HG02678 (cell line): ENCODE results near the gene TMEM151B.

Experiments
- ATAC-seq: cut with Tn5 transposase; IDR thresholded peaks from one replicate; pipeline ENCODE4 v1.9.1; 2021; ENCODE audit warnings: mild to moderate bottlenecking, moderate library complexity; ENCODE audit not compliant: unreplicated experiment

TMEM151B gene

DNA sequence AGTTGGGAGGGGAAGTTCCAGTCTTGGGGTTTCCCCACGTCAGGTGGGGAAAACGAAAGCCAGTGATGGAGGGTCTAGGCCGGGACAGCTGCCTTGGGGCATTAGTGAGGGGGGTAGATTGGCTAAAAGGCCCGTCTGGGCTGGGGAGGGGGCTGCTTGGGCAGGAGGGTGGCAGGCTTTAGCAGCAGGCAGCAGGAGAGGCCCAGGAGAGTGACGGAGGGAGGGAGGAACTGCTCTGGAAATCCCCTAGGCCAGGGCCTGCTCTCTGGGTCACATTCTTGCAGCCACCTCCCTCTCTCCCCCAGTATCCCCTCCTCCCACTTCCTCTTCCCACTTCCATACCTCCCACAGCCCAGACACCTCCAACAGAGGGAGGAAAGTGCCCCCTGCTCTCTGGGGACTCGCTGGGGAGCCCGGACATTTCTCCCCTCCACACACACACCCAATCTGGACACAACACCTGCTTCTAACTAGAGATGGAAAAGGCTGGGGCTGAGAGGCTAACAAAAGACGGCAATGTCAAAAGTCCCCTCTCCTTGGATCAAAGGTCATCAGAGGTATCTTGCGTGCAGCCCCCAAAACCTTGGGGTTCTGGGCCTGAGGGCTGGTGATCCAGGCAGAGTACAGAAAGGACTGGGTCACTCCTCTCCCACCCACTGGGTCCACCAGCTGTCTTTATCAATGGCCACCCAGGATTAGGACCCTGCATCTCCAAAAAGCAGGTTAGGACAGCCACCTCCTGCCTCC lies 6.7 kb upstream of the TMEM151B start:
- no peak for ATAC-seq

DNA sequence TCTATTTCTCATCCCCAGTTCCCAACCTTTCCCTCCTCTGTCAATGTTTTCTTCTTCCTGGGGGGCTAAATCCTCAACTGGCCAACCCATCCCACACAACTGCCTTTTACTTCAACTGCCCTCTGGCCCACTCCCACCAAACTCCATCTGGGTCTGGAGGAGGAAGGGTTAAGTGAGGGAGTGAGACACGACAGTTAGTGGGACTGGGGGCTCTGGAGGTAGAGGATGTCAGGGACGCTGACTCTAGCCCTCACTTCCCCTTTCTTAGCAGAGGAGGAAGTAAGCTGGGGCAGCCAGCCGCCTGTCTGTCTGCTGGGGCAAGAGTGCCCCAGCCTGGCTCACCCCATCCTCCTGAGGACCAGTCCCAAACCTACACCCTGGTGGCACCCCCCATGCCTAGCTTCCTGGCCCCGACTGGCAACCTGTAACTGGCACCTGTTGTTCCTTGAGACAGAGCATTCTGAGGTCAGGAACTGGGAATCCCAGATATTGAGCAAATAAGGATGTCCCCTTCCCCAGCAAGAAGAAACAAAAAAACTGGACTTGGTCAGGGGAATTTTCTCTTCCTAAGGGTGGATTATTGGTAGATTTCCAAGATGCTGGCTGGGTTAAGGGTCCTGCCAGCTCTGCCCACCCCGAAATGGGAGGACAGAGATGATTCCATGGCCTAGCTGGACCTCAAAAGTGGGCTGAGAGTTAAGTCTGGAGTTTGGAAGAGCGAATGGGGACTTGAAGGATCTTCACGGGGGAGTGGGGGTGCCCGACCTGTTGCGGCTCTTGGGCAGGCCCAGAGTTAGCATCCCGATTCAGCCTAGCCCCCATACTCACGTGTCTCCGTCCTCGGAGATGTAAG lies 5.9 kb upstream of the TMEM151B start:
- ATAC-seq = peak; percentile 31

DNA sequence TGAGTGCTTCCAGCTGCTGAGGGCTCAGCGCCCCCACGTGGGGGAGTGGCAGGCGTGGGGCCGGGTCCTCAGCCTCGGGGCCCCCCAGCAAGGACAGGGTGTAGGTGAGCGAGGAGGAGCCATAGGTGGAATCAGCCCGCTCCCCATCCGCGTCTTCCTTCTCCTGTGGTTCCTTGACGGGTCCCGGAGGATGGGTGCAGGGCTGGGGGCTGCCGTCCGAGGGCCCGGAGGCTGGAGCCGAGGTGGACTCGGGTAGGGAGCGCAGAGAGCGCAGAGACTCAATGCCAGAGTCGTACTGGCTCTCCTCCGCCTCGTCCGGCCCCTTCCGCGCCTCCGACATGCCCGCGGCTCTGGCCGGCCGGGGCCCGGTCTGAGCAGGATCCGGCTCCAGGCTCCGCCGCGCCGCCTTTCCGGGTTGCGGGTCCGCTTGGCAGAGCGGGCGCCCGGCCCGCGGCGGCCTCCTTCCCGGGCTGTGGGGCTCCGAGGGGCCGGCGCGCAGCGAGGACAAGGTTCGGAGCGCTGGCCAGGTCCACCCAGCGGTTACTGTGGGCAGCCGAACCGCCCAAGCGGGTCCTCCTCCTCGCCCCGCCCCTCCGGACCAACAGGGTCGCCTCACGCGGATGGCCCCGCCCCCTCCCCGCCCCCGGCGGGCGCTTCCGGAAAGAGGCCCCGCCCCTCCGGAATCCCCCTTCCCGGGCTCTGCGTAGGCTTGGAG lies 5.1 kb upstream of the TMEM151B start, which contains the start of gene NFKBIE:
TSS of gene NFKBIE (minus strand) at position 545 of the 715 bp plus-strand sequence. CDS start at position 340, 205 bp downstream.
- ATAC-seq = peak; percentile 41

DNA sequence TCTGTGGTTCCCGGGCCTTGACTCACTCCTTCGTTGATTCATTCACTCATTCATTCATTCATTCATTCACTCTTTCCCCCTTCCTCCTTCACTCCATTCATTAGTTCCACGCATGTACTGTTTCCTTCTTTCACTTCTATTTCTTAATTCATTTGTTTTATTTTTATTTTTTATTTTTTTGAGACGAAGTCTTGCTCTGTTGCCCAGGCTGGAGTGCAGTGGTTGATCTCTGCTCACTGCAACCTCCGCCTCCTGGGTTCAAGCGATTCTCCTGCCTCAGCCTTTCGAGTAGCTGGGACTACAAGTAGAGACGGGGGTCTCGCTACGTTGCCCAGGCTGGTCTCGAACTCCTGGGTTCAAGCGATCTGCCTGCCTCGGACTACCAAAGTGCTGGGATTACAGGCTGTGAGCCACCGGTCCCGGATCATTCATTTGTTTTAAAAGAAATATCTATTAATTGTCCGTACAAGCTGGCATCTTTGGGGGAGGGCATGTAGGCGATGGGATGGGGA lies 4.5 kb upstream of the TMEM151B start:
- ATAC-seq = no peak

DNA sequence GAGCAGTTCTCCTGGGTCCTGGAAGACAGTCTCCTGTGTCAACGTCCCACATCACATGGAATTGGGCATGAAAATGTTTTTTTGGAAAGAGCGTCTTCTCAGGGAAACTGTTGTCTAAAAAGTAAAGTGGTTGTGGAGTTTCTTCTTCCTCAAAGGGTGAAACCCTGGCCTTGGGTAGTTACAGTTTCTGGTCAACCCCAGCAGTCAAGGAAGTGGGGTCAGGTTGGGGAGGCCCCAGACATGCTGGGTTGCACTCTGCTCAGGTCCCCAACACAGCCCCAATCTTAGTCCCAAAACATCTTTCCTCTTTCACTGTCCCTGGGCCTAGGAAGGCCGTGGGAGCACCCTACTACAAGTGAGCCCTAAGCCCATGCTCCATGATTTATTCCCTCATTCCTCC lies 3.9 kb upstream of the TMEM151B start:
- peak; percentile 22 for ATAC-seq

DNA sequence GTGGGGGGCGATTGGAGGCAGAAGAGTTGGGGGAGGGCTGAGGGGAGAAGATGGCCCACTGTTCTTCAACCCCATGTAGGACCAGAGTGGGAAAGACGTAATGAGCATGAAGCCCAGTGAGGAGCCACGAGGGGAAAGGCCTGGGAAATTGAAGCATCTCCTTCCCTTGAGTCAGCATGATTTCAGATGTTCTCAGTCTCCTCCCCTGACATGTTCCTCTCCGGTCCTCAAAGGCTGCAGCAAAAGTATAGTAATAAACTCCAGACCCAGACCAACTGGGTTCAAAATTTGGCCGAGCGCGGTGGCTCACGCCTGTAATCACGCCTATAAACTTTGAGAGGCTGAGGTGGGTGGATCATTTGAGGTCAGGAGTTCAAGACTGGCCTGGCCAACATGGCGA lies 3.0 kb upstream of the TMEM151B start:
- no peak for ATAC-seq

DNA sequence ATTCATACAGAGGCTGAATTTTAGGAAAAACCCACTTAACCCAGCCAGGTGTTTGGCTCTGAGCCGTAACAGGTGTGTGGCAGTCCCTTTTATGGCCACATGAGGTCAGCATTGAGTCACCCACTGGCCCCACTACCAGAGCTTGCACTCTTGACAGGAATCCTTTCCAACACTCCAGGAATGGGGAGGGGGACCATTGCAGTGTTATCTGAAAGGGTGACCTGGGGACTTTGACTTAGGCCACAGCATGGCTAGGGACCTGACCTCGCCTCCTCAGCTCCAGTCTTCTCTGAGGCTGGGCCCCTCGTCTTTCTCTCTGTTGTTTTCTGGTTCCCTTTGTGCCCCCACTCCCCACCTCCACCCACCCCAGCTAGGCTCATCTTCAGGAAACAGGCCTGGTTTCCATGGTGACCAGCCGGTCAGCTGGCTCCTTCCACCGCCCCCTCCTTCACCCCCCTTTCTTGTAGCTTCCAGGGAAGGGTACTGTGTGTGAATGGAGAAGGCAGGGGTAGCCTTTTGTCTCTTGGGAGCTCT lies 2.1 kb upstream of the TMEM151B start:
- ATAC-seq = no peak

DNA sequence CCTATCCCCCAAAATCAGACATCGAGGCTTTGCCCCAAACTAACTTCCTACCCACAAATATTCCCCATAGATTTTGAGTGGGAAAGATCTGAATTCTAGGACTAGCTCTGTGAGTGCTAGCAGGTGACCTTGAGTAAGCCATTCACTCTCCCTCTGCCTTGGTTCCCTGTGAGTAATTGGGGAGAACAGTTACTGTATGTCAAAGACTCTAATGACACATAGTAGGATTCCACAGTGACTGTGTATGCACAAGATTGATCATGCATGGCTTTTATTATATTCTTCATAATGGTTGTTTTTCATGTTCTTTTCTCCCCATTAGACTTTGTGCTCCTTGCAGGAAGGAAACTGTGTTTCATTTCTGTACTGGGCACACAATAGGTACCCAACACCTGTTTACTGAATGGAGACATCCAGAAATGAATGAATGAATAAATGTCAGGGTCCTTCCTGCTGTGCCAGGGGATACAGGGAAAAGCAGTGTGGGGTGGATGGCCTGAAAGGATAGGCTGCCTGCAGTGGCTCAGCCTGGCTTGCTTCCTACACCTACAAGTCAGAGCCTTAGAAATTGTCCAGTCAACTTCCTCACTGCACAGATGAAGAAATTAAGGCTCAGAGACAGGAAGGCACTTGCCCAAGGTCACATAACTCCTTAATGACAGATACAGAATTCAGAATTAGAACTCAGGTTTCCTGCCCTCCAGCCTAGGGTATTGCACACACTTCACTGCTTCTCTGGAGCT lies 901 bp upstream of the TMEM151B start:
- ATAC-seq = no peak

DNA sequence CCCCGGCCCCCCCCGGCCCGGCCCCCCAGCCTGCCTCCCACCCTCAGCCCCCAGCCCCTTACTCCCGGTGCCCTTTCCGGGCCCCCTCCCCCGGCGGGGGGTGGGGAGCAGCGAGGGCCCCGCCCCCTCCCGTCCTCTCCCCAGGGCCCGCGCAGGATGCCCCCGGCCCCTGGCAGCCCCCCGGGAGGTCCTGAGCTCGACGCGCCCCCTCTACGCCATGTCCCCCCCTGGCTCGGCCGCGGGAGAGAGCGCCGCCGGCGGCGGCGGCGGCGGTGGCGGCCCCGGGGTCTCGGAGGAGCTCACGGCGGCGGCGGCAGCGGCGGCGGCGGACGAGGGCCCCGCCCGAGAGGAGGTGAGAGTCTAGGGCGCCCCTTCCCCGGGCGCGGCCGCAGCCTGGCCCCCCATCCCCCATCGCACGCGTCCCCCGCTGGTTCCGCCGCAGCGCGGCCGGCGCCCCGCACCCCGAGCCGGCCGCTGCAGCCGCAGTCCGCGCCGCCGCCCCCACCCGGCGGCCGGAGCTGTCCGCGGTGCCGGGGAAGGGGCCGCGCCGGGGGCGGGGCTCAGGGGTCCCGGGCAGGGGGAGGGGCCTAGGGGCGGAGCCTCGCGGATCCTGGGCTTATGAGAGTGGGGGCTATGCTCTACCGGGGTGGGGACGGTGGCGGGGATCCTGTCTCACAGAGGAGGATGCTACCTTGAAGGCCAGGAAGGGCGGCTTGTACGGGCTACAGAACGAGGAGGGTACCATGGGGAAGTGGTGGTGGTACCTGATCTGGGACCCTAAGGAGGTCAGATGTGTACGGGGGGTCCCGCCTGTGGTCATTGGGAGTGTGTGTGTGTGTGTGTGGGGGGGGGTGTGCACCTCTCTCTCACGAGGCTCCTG lies 516 bp downstream of the TMEM151B start:
- ATAC-seq = no peak

DNA sequence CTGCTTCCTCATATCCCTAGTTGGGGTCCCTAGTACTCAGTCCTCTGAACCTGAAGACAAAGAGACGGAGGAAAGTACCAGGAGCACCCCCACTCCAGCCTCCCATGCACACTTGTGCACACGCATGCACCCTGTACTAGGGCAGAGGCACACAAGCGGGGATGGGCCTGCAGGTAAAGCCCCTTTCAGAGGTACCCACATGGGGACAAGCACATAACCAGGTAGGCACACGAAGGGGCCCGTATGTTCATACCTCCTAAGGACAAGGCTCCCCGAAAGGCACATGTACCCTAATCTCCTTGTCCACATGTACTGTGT lies 1.1 kb downstream of the TMEM151B start:
- ATAC-seq = no peak

DNA sequence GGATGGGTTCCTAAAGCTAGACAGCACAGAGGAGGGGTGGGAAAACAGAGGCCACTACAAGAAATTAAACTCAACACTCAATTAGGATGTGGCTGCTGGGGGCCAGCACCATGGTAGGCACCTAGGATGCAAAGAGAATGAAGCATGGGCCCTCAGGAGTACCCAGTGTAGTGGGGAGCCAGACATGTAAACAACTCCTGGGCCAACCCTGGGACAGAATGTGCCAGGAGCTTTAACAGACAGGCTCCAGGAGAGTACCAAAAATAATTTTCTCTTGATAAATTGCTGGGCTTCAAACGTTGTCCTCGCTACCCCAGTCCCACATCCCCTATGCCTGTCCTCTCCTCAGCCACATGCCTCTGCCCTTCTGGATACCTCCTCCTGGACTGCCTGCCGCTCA lies 1.7 kb downstream of the TMEM151B start:
- ATAC-seq = no peak

DNA sequence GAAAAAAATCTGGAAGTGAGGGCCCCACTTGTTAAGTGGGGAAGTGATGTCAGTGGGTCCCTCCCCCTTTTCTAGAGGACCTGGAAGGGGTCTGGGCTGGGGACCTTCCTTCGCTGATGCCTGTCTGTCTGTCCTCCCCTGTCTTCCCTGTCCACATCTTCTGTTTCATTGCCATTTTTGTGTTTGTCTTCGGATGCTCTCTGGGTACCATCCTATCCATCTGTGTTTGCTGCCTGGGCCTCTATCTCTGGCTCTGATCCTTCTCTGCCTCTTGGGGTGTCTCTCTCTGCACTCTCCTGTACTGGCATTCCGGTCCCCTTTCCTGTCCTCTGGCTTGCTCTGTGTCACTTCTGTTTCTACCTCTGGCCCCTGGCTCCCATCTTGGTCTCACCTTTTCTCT lies 2.3 kb downstream of the TMEM151B start:
- no peak for ATAC-seq

DNA sequence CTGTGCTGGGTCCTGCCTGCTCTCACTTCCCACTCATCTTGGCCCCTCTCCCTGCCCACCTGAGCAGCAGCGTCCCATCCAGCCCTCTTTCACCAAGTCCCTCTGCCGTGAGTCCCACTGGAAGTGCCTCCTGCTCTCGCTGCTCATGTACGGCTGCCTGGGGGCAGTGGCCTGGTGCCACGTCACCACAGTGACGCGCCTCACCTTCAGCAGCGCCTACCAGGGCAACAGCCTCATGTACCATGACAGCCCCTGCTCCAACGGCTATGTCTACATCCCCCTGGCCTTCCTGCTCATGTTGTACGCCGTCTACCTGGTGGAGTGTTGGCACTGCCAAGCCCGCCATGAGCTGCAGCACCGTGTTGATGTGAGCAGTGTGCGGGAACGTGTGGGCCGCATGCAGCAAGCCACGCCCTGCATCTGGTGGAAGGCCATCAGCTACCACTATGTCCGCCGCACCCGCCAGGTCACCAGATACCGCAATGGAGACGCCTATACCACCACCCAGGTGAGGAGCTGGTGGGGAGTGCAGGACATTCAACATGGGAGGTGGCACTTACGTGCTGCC lies 2.8 kb downstream of the TMEM151B start:
- no peak for ATAC-seq

DNA sequence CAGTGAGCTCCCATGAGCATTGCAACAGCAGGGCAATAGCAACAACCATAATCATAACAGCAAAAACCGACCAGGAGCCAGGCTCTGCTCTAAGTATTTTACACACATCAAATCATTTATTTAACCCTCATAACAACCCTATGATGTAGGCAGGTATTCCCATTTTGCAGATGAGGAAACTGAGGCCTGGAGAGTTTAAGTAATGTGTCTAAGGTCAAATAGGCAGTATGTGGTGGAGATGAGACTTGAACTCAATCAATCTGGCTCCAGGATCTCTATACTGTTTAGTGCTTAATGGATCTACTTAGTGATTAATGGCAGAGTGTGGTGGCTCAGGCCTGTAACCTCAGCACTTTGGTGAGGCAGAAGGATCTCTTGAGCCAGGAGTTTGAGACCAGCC lies 3.4 kb downstream of the TMEM151B start:
- no peak for ATAC-seq

DNA sequence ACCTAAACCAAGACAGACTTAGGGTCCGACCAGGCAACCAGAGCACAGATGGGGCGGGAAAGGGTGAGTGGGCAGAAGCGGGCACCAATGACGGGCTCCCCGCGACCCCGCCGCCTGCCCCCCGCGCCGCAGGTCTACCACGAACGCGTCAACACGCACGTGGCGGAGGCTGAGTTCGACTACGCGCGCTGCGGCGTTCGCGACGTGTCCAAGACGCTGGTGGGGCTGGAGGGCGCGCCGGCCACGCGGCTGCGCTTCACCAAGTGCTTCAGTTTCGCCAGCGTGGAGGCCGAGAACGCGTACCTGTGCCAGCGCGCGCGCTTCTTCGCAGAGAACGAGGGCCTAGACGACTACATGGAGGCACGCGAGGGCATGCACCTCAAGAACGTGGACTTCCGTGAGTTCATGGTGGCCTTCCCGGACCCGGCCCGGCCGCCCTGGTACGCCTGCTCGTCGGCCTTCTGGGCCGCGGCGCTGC lies 5.1 kb downstream of the TMEM151B start:
- no peak for ATAC-seq

DNA sequence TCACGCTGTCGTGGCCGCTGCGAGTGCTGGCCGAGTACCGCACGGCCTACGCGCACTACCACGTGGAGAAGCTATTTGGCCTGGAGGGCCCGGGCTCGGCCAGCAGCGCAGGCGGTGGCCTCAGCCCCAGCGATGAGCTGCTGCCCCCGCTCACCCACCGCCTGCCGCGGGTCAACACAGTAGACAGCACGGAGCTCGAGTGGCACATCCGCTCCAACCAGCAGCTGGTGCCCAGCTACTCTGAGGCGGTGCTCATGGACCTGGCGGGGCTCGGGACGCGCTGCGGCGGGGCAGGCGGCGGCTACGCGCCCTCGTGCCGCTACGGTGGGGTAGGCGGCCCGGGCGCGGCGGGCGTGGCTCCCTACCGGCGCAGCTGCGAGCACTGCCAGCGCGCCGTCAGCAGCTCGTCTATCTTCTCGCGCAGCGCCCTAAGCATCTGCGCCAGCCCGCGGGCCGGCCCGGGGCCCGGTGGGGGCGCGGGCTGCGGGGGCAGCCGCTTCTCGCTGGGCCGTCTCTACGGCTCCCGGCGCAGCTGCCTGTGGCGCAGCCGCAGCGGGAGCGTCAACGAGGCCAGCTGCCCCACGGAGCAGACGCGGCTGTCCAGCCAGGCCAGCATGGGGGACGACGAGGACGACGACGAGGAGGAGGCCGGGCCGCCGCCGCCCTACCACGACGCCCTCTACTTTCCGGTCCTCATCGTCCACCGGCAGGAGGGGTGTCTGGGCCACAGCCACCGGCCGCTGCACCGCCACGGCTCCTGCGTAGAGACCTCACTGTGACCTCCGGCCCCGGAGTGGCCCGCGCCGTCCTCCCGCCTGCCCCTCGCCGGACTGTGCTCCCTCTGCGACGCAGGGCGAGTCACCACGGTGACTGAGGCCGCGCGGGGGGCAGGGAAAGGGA lies 5.7 kb downstream of the TMEM151B start:
- no peak for ATAC-seq

DNA sequence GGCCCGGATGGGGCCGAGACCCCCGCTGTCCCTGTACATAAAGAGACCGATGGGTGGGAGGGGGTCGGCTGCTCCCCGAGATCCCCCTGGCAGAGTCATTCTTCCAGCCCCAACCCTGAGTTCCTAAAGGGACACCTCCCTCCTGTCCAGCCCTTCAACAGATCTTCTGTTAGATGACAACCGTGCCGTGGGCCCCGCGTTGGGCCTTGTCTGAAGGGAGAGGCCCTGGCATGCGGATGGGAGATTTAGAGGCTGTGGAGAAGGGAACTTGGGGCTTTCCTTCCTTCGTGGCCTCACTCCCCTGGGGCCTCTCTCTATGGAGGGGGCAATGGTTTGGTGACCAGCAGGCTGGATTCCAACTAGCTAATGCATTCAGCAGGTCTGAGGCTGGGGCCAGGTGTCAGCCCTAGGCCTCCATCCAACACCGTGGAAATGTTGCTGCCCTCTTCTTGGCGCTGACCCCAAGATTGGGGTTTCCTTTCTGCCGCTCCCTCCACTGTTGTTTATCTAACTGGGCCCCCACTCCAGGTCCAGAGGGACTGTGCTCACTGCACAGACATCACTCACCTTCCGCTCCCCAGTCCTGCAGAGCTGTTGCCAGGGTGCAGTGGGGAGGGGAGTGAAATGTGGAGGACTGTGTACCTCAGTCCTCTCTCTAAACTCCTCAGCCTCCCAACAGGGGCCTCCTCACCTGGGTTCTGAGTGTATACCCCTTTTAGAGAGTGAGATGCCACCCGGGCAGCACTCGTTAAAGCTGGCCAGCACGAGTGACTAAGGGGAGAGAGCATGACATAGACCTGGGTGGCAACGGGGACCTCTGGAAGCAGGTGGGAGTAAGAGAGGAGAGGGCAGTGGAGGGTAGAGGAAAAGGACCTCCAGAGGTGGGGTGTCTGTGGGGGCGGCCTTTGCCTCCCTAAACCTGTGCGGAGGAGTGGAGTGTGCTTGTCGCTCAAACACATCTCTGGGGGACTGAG lies 6.7 kb downstream of the TMEM151B start:
- ATAC-seq = no peak
